Adipocyte (in vitro differentiated cells): ENCODE results near the gene PANK4.

Source experiments
- DNase-seq: peaks from one replicate; pipeline ENCODE4 v3.0.0-alpha.2; 2015; ENCODE audit warnings: low read depth
- H3K27me3 ChIP-seq: replicated peaks from 2 replicates; pipeline ENCODE4 v1.7.0; 2013; ENCODE audit warnings: mild to moderate bottlenecking, low read length, moderate library complexity; ENCODE audit not compliant: control insufficient read depth, insufficient read depth
- H3K36me3 ChIP-seq: 2 replicates; pipeline ENCODE4 v1.7.0; 2013; ENCODE audit warnings: low read length, mild to moderate bottlenecking, moderate library complexity; ENCODE audit not compliant: control insufficient read depth, insufficient read depth, severe bottlenecking
- H3K4me1 ChIP-seq: 2 replicates; pipeline ENCODE4 v1.7.0; 2013; ENCODE audit warnings: mild to moderate bottlenecking, low read length, moderate library complexity; ENCODE audit not compliant: control insufficient read depth, insufficient read depth
- H3K4me3 ChIP-seq: 2 replicates; pipeline ENCODE4 v1.7.0; 2013; ENCODE audit warnings: mild to moderate bottlenecking, low read length, moderate library complexity
- H3K9ac ChIP-seq: 2 replicates; pipeline ENCODE4 v1.7.0; 2013; ENCODE audit warnings: mild to moderate bottlenecking, low read length, moderate library complexity
- H3K9me3 ChIP-seq: 2 replicates; pipeline ENCODE4 v1.7.0; 2013; ENCODE audit warnings: mild to moderate bottlenecking, low read length, moderate library complexity; ENCODE audit not compliant: control insufficient read depth

Gene PANK4

GRCh38 chr1:2505461-2505994 is 20.9 kb downstream of the PANK4 start:
- H3K4me1 ChIP-seq = peaks cover 4% of the 10 kb centered on the region
- H3K9me3 ChIP-seq = no peaks in the 10 kb centered on the region
- H3K9ac ChIP-seq = no peak overlapping the region
- no peak overlapping the region for H3K4me3 ChIP-seq
- no peak for DNase-seq
- H3K27me3 ChIP-seq = peaks cover 14% of the 10 kb centered on the region
- H3K36me3 ChIP-seq = peaks cover 20% of the 10 kb centered on the region

DNA sequence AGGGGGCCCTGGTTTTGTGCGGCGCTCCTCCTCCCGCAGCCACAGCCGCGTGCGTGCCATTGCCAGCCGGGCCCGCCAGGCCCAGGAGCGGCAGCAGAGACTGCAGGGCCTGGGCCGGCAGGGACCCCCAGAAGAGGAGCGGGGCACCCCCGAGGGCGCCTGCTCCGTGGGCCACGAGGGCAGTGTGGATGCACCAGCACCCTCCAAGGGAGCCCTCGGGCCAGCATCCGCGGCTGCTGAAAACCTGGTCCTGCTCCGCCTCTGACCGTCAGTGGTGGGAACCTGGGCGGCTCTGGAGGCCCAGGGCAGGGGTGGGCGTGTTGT is 21.5 kb downstream of the PANK4 start:
- Histone ChIP-seq H3K27me3 (peaks cover 18% of the 10 kb centered on the region), H3K9ac (no peak overlapping the region), H3K4me1 (peaks cover 4% of the 10 kb centered on the region), H3K4me3 (no peak overlapping the region), H3K36me3 (peaks cover 14% of the 10 kb centered on the region), H3K9me3 (no peaks in the 10 kb centered on the region)
- no peak for DNase-seq

DNA sequence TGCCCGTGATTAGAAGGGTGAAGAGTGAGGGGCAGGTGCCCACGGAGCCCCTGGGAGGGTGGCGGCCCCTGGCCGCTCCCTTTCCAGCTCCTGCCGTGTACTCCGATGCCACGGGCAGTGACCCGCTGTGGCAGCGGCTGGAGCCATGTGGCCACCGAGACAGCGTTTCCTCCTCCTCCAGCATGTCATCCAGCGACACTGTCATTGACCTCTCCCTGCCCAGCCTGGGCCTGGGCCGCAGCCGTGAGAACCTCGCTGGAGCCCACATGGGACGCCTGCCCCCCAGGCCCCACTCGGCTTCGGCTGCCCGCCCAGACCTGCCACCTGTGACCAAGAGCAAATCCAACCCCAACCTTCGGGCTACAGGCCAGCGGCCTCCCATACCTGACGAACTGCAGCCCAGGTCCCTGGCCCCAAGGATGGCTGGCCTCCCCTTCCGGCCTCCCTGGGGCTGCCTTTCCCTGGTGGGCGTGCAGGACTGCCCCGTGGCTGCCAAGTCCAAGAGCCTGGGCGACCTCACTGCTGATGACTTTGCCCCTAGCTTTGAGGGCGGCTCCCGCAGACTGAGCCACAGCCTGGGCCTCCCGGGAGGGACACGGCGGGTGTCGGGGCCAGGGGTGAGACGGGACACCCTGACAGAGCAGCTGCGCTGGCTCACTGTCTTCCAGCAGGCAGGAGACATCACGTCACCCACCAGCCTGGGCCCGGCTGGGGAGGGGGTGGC is 22.0 kb downstream of the PANK4 start:
- Histone ChIP-seq H3K9me3 (no peaks in the 10 kb centered on the region), H3K4me1 (peaks cover 4% of the 10 kb centered on the region), H3K4me3 (no peak overlapping the region)

GRCh38 chr1:2503554-2504224 is 22.7 kb downstream of the PANK4 start:
- H3K36me3 ChIP-seq = peaks cover 2% of the 10 kb centered on the region
- no peak for DNase-seq
- no peaks in the 10 kb centered on the region for H3K9me3 ChIP-seq
- peaks cover 25% of the 10 kb centered on the region for H3K27me3 ChIP-seq
- no peak overlapping the region for H3K9ac ChIP-seq
- no peak overlapping the region for H3K4me3 ChIP-seq
- peaks cover 4% of the 10 kb centered on the region for H3K4me1 ChIP-seq

More for the DNA sequence above, 22.0 kb downstream of the PANK4 start:
- DNase-seq = no peak
- Histone ChIP-seq H3K9ac (no peak overlapping the region), H3K27me3 (peaks cover 22% of the 10 kb centered on the region), H3K36me3 (peaks cover 9% of the 10 kb centered on the region)

DNA sequence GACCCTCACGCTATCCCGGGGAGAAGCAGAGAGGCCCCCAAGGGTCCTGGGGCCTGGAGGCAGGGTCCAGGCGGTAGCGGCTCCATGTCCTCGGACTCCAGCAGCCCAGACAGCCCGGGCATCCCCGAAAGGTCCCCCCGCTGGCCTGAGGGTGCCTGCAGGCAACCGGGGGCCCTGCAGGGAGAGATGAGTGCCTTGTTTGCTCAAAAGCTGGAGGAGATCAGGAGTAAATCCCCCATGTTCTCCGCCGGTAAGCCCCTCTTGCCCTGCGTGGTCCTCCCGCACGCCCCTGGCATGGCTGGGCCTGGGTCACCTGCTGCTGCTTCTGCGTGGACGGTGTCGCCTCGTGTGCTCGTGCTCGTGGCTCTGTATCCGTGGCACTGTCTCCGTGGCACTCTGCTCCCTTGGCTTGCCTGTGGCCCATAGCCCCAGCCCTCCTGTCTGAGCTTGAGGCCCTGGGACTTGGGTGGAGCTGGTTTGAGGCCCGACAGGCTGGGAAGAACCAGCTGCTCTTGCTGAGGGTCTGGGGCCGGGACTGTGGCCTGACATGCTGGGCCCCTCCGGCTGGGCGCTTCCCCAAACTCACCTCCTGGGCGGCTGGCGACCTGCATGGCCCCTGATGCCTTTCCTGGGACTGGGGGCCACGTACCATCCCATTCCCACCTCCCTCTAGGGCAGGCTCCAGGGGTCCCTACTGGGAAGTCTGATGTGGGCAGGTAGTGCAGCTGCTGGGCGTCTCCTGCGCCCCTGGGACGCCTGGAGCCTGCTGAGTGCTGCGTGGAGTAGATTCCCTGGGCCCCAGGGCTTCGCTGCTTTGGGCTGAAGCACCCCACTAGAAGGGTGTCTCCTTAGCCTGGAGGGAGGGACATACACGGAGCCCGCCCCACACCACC is 23.5 kb downstream of the PANK4 start:
- no peaks in the 10 kb centered on the region for H3K9me3 ChIP-seq
- no peaks in the 10 kb centered on the region for H3K36me3 ChIP-seq
- no peak overlapping the region for H3K9ac ChIP-seq
- no peak for DNase-seq
- no peak overlapping the region for H3K4me3 ChIP-seq
- H3K27me3 ChIP-seq = peaks cover 25% of the 10 kb centered on the region
- peaks cover 4% of the 10 kb centered on the region for H3K4me1 ChIP-seq

DNA sequence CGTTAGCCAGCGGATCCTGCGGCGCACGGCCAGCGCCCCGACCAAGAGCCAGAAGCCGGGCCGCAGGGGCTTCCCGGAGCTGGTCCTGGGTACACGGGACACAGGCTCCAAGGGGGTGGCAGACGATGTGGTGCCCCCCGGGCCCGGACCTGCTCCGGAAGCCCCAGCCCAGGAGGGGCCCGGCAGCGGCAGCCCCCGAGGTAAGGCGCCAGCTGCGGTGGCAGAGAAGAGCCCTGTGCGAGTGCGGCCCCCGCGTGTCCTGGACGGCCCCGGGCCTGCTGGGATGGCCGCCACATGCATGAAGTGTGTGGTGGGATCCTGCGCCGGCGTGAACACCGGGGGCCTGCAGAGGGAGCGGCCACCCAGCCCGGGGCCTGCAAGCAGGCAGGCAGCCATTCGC is 24.2 kb downstream of the PANK4 start:
- peaks cover 28% of the 10 kb centered on the region for H3K27me3 ChIP-seq
- H3K9me3 ChIP-seq = no peaks in the 10 kb centered on the region
- H3K9ac ChIP-seq = no peak overlapping the region
- H3K36me3 ChIP-seq = no peaks in the 10 kb centered on the region
- DNase-seq = no peak
- H3K4me3 ChIP-seq = no peak overlapping the region
- peaks cover 4% of the 10 kb centered on the region for H3K4me1 ChIP-seq

GRCh38 chr1:2501820-2502119 is 24.6 kb downstream of the PANK4 start:
- no peak for DNase-seq
- no peak overlapping the region for H3K4me3 ChIP-seq
- peaks cover 4% of the 10 kb centered on the region for H3K4me1 ChIP-seq
- no peaks in the 10 kb centered on the region for H3K9me3 ChIP-seq
- H3K27me3 ChIP-seq = peaks cover 32% of the 10 kb centered on the region
- H3K9ac ChIP-seq = no peak overlapping the region
- H3K36me3 ChIP-seq = no peaks in the 10 kb centered on the region

GRCh38 chr1:2501041-2501819 is 25.2 kb downstream of the PANK4 start:
- Histone ChIP-seq H3K4me3 (no peak overlapping the region), H3K27me3 (peaks cover 32% of the 10 kb centered on the region), H3K9me3 (no peaks in the 10 kb centered on the region), H3K36me3 (no peaks in the 10 kb centered on the region), H3K9ac (no peak overlapping the region), H3K4me1 (peaks cover 4% of the 10 kb centered on the region)
- no peak for DNase-seq

DNA sequence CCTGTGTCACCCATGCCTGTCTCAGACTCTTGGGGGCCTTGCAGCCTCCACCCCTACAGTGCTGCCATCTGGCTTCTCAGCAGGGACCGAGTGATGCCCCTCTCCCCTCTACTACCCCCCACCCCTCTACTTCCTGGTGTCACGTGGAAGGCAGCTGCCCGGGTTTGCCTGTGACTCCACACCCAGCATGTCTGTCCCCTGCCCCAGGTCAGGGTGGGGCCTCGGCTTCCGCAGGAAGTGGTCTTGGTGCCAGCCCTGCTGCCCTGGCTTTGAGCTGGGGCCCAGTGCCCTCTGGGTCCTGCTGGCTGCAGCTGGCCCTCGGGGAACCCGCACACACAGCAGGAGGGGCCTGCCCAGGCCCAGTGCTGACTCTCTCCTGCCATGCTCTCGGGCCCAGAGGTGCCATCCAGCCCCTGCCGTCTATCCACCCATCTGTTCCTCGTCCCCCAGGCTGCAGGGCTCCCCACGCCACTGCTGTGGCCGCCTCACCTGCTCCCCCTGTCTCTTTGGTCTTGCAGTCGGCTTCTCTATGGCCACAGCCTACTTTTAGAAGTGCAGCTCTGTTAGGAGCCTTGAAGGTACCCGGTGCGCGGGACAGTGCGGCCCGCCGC is 26.3 kb downstream of the PANK4 start:
- Histone ChIP-seq H3K36me3 (no peaks in the 10 kb centered on the region), H3K9me3 (no peaks in the 10 kb centered on the region), H3K4me3 (no peak overlapping the region), H3K9ac (no peak overlapping the region), H3K4me1 (peaks cover 4% of the 10 kb centered on the region), H3K27me3 (peaks cover 27% of the 10 kb centered on the region)
- DNase-seq = no peak

GRCh38 chr1:2499260-2499659 is 27.1 kb downstream of the PANK4 start:
- no peaks in the 10 kb centered on the region for H3K9me3 ChIP-seq
- no peak overlapping the region for H3K4me3 ChIP-seq
- no peak for DNase-seq
- peaks cover 30% of the 10 kb centered on the region for H3K27me3 ChIP-seq
- H3K4me1 ChIP-seq = no peaks in the 10 kb centered on the region
- H3K9ac ChIP-seq = no peak overlapping the region
- no peaks in the 10 kb centered on the region for H3K36me3 ChIP-seq
